GM23338 (cell line): ENCODE data around the gene CEP57. TPM values are rescaled to one million over a fixed set of nuclear protein-coding genes. Genes with fewer than 3 reads are reported as not detected.

Experiments
- ATAC-seq: fragments of 200-7000 bp; cut with Tn5 transposase; 3 replicates; pipeline ENCODE4 v1.9.1; 2020
- DNase-seq: peaks from one replicate; pipeline ENCODE4 v3.0.0-alpha.2; 2015; ENCODE audit warnings: low spot score
- H2AFZ ChIP-seq: fragments of 200-600 bp; sonication (generic); 2 replicates; pipeline ENCODE4 v1.8.0; 2016; ENCODE audit warnings: antibody characterized with exemption, mild to moderate bottlenecking, moderate library complexity
- H3F3A ChIP-seq: fragments of 200-600 bp; sonication (generic); replicated peaks from 2 replicates; pipeline ENCODE4 v1.8.0; 2017; ENCODE audit warnings: antibody characterized with exemption, mixed run types, low read depth
- H3K27ac ChIP-seq: fragments of 200-600 bp; sonication (generic); 2 replicates; pipeline ENCODE4 v1.6.1; 2016; ENCODE audit warnings: low read depth
- H3K27me3 ChIP-seq: fragments of 200-600 bp; sonication (generic); 2 replicates; pipeline ENCODE4 v1.8.0; 2016; ENCODE audit warnings: mild to moderate bottlenecking, mixed run types, moderate library complexity; ENCODE audit not compliant: insufficient read depth
- H3K36me3 ChIP-seq: fragments of 200-600 bp; sonication (generic); 2 replicates; pipeline ENCODE4 v1.8.0; 2016; ENCODE audit warnings: mild to moderate bottlenecking; ENCODE audit not compliant: insufficient read depth
- H3K4me1 ChIP-seq: fragments of 200-600 bp; sonication (generic); 2 replicates; pipeline ENCODE4 v1.8.0; 2016; ENCODE audit warnings: mild to moderate bottlenecking, moderate library complexity; ENCODE audit not compliant: insufficient read depth
- H3K4me2 ChIP-seq: fragments of 200-600 bp; sonication (generic); 2 replicates; pipeline ENCODE4 v1.7.1; 2017; ENCODE audit warnings: mixed run types
- H3K4me3 ChIP-seq: fragments of 200-600 bp; sonication (generic); 2 replicates; pipeline ENCODE4 v1.6.1; 2016; ENCODE audit warnings: mixed run types
- H3K79me2 ChIP-seq: fragments of 200-600 bp; sonication (generic); replicated peaks from 2 replicates; pipeline ENCODE4 v1.8.0; 2017; ENCODE audit warnings: mild to moderate bottlenecking; ENCODE audit not compliant: insufficient read depth
- H3K9me2 ChIP-seq: fragments of 200-600 bp; sonication (generic); 2 replicates; pipeline ENCODE4 v1.8.0; 2017; ENCODE audit not compliant: insufficient read depth
- H4K20me1 ChIP-seq: fragments of 200-600 bp; sonication (generic); replicated peaks from 2 replicates; pipeline ENCODE4 v1.8.0; 2017; ENCODE audit warnings: mild to moderate bottlenecking; ENCODE audit not compliant: insufficient read depth
- H3K27ac Mint-ChIP-seq: 2 replicates; pipeline ENCODE4 v1.8.0; 2020; ENCODE audit warnings: inconsistent platforms, mild to moderate bottlenecking, moderate library complexity, mixed read lengths
- H3K27me3 Mint-ChIP-seq: 3 replicates; pipeline ENCODE4 v1.8.0; 2022; ENCODE audit warnings: low read depth, mild to moderate bottlenecking, moderate library complexity, mixed read lengths, inconsistent platforms; ENCODE audit not compliant: insufficient read depth, poor library complexity
- H3K36me3 Mint-ChIP-seq: 3 replicates; pipeline ENCODE4 v1.8.0; 2021; ENCODE audit warnings: low read depth, mild to moderate bottlenecking, inconsistent platforms, moderate library complexity, mixed read lengths
- H3K4me1 Mint-ChIP-seq: 3 replicates; pipeline ENCODE4 v1.8.0; 2020; ENCODE audit warnings: mild to moderate bottlenecking, inconsistent platforms, mixed read lengths
- H3K4me3 Mint-ChIP-seq: 3 replicates; pipeline ENCODE4 v1.8.0; 2021; ENCODE audit warnings: moderate library complexity, mild to moderate bottlenecking, inconsistent platforms, mixed read lengths
- H3K9me3 Mint-ChIP-seq: 3 replicates; pipeline ENCODE4 v1.8.0; 2020; ENCODE audit warnings: moderate library complexity, mild to moderate bottlenecking, inconsistent platforms, mixed read lengths
- CREB1 ChIP-seq: fragments of 250-450 bp; sonication (Bioruptor Pico); IDR thresholded peaks from 2 replicates; pipeline ENCODE4 v1.5.0; 2020; ENCODE audit warnings: low read depth, mild to moderate bottlenecking, moderate library complexity
- EZH2phosphoT487 ChIP-seq: fragments of 200-600 bp; sonication (generic); IDR thresholded peaks from one replicate; pipeline ENCODE4 v1.8.1; 2018; ENCODE audit warnings: antibody characterized with exemption; ENCODE audit not compliant: unreplicated experiment
- JUNB ChIP-seq: IDR thresholded peaks from one replicate; pipeline ENCODE4 v1.6.1; 2016; ENCODE audit warnings: antibody characterized with exemption; ENCODE audit not compliant: unreplicated experiment
- NANOG ChIP-seq: IDR thresholded peaks from 2 replicates; pipeline ENCODE4 v1.6.1; 2016; ENCODE audit warnings: antibody characterized with exemption, borderline replicate concordance
- POLR2AphosphoS5 ChIP-seq: IDR thresholded peaks from 2 replicates; pipeline ENCODE4 v1.6.1; 2016; ENCODE audit warnings: antibody characterized with exemption, low read depth
- ZNF114 ChIP-seq: fragments of 250-450 bp; sonication (Bioruptor Pico); IDR thresholded peaks from 2 replicates; pipeline ENCODE4 v1.5.0; 2020; ENCODE audit warnings: mild to moderate bottlenecking, moderate library complexity
- ZNF331 ChIP-seq: fragments of 250-450 bp; sonication (Bioruptor Pico); IDR thresholded peaks from 2 replicates; pipeline ENCODE4 v1.5.0; 2020; ENCODE audit warnings: low read depth, mild to moderate bottlenecking, moderate library complexity
- ZNF462 ChIP-seq: fragments of 250-450 bp; sonication (Bioruptor Pico); IDR thresholded peaks from 2 replicates; pipeline ENCODE4 v1.5.0; 2020; ENCODE audit warnings: mild to moderate bottlenecking, moderate library complexity
- polyA plus RNA-seq: library from polyadenylated mRNA; unstranded; fragments of >200 nt; fragmentation: Nextera tagmentation; extraction: Ambion mirVana; gene quantifications from 2 replicates; pipeline ENCODE4 v1.2.1, GENCODE V29; 2016
- total RNA-seq: library from RNA; depleted of rRNA; stranded (reverse); fragments of >200 nt; shearing (Covaris generic); gene quantifications from 2 replicates; pipeline ENCODE4 v1.2.3, GENCODE V29; 2014

The CEP57 gene
- total and polyA plus RNA-seq, 2 experiments from 2014 or later = 76.2 to 124 TPM

GRCh38 chr11:95794086-95794485 is 3.8 kb downstream of the CEP57 start (continued):
- TF ChIP-seq ZNF462 (CRISPR knock-in tag) (no peak), NANOG (no peak), ZNF114 (no peak), POLR2AphosphoS5 (no peak)

DNA sequence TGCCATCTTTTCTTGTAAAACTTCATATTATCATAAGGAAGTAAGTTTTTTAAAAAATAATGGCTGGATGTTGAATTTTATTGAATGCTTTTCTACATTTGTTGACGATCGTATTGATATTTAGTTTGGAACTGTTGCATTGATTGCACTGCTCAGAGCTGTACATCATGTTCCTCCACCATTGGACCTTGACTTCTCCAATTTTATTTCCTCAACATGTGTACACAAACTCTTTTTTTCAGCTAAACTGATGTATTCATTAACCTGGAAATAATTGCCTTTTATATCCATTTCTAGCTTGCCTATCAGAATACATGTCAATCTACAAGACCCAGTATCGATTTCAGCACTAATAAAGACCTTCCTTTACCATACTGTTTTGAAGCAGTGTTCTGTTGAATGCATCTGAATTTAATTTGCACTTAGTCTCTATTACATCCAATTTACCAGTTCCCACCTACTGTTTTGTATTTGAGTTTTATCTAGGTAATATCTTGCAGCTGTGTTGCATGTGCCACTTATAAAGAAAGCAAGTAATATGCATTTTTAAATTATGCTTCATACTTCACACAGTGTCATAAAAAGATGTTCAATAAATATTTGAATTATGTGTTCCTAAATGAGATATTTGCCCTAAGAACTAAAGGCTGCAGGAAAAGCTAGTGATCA is 5.5 kb downstream of the CEP57 start:
- Histone ChIP-seq H3K9me2 (no peaks in the 10 kb centered on the region), H3K4me3 (no peak overlapping the region), H3K27me3 (no peaks in the 10 kb centered on the region), H3K79me2 (peaks cover 87% of the 10 kb centered on the region), H3F3A (no peaks in the 10 kb centered on the region), H2AFZ (no peak overlapping the region), H3K4me1 (peaks cover 11% of the 10 kb centered on the region), H4K20me1 (peaks cover 28% of the 10 kb centered on the region; the same call in 1 of the 2 replicates), H3K27ac (no peak overlapping the region), H3K4me2 (no peak overlapping the region), H3K36me3 (no peaks in the 10 kb centered on the region)
- Mint-ChIP-seq H3K27ac (no peak overlapping the region), H3K4me1 (peaks cover 27% of the 10 kb centered on the region), H3K4me3 (no peak overlapping the region), H3K27me3 (no peaks in the 10 kb centered on the region), H3K9me3 (no peaks in the 10 kb centered on the region), H3K36me3 (peaks cover 13% of the 10 kb centered on the region)
- DNase-seq = no peak
- no peak for ATAC-seq
- TF ChIP-seq CREB1 (CRISPR knock-in tag) = no peak
- TF ChIP-seq ZNF331 (CRISPR knock-in tag) = no peak
- TF ChIP-seq EZH2phosphoT487 = no peak
- no peak for TF ChIP-seq JUNB
- no peak for TF ChIP-seq ZNF462 (CRISPR knock-in tag)
